DMS79 (cell line): ENCODE data around the gene C1orf159.
A peak's percentile ranks its signal among the peaks of the same experiment; 100 is the strongest.

Source experiments
- DNase-seq: peaks from one replicate; lab custom pipeline; 2025; lab: John Stamatoyannopoulos, UW

The C1orf159 gene

GRCh38 chr1:1132042-1132950, 16.4 kb upstream of the C1orf159 start:
- no peak for DNase-seq

DNA sequence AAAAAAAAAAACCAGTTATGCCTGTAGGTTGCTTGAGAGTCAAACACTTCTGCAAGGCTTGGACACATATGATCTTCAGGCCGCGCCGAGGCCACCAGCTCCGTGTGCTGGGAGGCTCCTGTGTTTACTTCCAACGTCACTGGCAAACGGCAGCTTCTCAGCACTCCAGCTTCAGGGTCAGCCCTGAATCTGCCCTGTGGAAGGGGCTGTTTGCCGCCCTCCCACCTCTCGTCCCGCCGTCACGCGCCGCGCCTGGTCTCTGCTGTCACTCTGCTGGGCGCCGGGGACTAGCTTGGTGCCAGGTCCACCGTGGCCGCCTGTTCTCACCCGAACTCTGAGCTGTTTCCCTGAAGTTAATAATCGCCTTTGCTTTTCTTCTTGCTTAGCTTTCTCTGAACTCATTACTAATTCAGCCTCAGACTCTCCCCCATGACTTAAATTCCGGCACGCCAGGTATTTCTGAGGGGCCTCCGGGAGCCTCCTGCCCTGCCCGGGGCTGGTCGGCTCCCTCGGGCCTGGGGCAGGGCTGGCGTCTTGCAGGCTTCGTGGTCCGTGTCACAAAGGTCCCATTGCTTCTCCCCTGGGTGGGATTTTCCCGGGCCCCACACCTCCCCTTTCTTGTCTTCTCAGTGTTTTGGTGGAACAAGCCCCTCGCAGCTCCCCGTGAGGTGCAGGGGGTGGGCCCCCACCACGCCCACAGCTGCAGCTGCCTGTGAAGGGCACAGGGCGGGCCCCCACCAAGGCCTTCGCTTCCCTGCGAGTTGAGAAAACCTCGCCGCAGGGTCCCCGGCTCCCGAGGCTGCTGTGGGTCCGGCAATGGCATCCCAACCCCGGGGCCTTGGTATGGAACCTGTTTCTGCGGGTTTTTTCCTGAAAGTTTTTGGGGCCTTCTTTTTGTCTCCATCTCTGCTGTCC, 14.6 kb upstream of the C1orf159 start:
- no peak for DNase-seq

DNA sequence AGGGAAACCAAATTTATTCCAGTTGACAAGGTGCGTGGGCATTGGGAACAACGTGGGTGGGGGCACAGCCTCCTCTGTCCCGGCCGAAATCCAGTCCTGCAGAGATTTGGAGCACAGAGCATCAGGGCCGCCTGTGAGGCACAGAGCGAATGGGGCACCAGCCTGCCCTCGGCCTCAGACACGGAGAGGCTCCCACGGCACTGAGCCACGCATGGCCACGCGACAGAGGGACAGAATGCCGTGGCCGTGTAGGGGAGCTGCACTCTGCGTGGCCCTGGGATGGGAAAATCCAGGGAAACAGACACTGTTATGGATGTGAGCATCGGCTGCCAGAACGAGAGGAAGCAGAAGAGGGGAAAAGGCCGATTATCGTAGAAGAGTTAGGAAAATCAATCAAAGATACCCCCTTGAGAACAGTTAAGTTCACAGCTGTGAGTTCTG, 13.5 kb upstream of the C1orf159 start:
- DNase-seq: no peak

- no peak for DNase-seq
Measured at GRCh38 chr1:1128454-1129139, 12.7 kb upstream of the C1orf159 start.

DNA sequence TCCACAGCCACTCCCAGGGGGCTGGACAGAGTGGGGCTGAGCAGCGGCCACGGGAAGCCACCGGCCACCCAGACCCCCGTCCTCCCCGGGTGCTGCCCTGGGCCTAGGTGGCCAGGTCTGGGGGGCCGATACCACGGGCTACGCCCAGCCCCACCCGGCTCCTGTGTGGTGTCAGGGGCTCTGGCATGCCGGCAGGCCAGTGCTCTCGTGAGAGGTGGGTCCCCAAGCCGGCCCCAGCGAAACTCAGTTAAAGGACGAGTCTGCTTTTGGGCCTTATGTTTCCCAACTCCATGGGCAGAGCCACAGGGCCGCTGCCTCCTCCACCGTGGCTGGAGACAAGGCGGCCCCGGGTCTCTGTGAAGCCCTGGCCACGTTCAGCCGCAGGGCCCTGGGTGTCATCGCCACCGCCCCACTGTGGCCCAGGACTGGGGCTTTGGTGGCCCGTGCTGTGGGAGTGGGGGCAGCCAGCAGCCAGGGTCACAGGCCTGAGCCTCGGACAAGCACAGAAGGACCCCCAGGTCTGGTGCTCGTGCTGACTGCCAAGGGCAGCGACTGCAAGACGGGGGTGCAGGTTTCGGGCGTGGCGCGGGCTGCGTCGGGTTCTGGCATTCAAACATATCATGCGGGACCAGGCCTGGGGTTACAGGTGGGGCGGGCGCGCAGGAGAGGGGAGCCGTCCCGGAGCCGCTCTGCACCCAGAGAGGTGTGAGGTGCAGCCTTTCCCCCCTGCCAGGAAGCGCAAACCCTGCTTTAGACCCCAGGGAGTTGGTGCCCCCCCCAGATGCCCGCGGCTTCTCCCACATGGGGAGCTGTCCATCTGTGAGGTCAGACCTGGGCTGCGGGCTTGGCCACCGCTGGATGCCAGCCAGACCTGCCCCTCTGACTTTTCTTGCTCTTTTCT, 11.9 kb upstream of the C1orf159 start:
- DNase-seq: no peak

- no peak for DNase-seq
Measured at GRCh38 chr1:1125945-1126344, 10.1 kb upstream of the C1orf159 start.

DNA sequence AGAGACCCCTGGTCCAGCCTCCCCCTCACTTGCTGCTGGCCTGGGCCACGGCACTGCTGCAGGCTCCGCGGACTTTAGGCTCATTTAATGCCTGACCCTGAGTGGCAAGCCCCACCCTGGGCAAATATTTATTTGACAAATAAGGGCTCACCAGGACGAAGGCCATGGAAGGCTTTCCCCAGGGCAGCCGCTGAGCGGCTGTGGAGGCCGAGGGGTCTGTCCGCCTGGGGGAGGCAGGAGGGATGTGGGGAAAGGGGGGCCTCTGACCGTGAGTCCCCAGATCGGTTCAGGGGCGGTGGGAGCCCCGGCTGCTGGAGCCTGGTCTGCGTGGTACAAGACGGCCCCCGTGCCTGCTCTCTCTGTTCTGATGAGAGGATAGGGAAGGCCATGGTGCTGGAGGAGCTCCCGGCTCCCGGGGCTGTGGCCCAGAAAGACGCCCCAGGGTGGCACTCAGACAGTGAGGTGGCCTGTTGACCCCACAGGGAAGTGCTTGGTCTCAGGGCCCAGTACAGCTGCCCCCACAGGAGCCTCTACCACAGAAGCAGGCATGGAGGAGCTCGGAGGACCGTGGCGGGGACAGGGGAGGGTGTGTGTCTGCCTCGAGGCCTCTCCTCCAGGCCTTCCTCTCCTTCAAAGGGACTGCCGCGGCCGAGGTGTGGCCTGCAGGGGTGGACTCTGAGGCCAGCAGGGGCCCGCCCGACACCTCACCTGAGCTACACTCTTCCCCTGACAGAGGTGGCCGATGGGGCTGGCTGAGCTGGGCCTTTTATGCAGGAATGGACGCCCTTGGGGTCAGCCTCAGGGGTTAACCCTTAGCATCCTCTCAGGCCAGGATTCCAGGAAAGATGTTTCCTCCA, 9.1 kb upstream of the C1orf159 start:
- DNase-seq: no peak

- no peak for DNase-seq
Measured at GRCh38 chr1:1124508-1124785, 8.6 kb upstream of the C1orf159 start.

DNA sequence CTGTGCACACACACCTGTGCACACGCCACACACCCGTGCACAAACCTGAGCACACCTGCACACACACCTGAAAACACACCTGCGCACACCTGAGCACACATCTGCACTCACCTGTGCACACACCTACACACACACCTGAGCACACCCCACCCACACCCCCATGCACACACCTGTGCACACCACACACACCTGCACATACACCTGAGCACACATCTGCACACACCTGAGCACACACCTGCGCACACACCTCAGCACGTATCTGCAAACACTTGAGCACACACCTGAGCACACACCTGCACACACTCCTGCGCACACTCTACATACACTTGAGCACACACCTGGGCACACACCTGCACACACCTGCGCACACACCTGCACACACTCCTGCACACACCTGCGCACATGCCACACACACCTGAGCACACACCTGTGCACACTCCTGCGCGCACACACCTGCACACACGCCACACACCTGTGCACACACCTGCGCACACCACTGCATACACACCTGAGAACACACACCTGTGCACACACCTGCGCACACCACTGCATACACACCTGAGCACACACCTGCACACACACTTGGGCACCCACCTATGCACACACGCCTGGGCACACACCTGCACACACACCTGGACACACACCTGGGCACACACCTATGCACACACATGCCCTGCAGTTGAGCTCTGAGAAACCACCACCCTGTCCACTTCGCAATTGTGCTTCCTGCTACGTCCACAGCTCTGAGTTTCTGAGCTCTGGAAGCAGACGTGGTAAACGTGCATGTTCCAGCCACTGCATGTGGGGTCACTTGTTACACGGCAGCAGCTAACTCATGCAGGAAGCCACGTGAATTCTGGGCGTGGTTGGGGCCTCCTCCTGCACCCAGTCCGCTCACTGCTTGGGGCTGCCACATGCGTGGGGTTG, 8.0 kb upstream of the C1orf159 start:
- no peak for DNase-seq

DNA sequence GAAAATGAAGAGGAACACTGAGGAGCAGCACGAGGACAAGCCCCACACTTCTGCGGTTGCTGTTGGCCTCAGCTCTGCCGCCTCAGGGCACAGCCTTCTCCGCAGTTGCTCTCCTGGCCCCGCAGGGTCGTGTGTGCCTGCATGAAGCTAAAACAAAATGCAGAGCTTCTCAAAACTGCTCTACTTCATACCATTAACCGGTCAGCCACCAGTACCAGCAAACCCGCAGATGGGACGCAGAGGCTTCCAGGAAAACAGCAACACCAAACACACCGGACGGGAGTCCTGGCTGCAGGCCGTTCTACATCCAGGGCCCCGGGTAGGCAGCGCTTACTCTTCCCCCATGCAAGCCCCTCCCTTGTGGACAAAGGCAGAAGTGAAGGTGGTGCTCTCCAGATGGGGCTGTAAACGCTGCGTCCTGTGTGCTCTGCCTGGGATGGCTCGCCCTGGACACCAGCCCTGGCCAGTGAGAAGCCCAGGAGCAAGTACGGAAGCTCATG, 7.1 kb upstream of the C1orf159 start:
- DNase-seq: no peak

DNA sequence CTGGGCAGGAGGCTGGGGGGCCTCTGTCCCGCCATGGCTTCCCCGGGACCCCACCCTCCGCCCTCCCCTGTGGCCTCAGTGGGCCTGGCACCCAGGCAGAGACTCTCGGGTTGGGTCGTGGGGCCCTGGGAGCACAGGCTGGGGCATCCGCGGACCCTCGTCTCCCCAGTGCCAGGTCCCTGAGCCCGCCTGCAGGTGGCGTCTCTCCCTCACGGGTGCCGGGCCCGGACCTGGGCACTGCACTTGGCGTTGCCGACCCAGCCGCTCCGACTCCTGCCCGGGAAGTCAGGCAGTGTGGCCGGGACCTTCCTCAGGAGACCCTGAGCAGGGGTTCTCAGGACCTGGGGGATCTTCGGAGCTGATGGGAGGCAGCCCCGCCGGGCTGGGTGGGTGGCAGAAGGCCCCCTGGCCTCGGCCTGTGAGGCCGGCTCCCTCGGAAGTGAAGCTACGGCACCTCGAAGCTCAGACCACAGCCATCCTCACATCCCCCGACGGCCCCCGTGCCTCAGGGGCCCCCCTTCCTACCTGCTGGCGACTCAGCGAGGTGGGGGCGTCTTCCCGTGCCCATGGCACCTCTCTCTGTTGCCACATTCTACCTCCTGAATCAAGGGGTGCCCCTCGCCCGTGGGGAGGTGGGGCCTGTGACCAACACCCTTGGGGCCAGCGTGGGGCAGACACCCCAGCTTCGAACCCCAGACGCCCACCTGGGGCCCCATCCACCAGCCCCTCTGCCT, 6.4 kb upstream of the C1orf159 start:
- peak; percentile 69 for DNase-seq

DNA sequence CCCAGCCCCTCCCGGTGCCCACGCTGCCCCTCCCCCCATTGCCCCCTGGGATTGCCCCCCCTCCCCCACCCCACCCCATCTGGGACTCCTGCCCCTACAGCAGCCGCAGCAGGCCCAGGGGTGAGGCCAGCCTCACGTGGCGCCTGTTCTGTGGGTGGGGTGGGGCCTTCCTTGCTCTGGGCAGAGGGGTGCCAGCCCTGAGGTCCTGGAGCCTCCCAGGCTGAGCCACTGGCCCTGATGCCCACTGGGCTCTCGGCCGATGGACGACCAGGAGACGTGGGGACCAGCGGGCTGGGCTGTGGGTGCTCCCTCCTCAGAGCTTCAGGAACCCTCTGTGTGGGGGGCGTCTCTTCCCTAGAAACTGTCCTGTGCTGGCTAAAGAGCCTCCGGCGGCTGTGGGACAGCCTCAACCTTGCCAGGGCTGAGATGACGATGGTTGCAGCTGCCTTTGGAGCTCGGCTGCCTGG, 5.8 kb upstream of the C1orf159 start:
- no peak for DNase-seq

DNA sequence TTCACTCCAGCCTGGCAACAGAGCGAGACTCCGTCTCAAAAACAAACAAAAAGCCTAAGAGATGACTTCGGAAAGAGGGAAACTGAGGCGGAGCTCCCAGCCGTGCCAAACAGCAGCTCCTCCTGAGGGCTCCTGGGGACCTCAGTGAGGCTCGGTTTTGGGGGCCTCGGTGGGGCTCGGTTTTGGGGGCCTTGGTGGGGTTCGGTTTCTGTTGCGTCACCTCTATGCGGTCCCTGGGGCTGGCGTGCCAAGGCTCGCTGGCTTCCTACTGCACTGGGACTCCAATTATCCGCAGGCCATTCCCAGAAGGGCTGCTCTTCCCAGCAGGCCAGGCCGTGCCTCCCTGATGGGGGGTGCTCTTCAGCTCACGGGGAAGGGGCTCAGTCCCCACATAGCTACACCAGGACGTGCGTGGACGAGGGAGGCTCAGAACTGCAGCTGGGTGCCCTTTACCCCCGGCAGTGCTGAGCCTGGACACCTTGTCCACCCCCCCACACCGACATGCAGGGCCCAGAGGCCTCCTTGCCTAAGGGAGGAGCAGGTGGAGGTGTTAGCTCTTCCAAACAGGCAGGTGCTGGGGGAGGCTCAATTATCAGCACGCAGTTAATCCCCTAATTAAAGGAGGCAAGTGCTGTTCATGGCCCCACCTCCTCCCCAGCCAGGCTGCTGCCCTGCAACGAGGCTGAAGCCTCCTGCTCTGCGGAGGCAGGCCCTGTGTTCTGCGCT, 5.1 kb upstream of the C1orf159 start:
- no peak for DNase-seq

DNA sequence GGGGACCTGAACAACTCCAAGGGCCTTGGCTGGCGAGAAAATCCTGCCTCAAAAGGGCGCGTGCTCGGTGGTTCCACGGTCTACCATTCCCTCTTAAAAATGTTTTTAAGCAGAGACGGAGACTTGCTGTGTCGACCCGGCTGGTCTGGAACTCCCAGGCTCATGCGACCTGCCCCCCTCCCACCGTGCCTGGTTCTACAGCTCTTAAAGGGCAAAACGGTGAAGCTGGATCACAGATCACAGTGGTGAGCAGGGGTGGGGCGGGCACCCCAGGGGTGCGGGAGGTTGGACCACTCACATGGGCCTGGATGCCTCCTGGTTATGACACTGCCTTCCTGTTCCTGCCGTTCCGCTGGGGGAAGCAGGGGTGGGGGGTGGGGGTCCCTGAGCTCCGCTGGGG, 4.2 kb upstream of the C1orf159 start:
- DNase-seq: no peak

DNA sequence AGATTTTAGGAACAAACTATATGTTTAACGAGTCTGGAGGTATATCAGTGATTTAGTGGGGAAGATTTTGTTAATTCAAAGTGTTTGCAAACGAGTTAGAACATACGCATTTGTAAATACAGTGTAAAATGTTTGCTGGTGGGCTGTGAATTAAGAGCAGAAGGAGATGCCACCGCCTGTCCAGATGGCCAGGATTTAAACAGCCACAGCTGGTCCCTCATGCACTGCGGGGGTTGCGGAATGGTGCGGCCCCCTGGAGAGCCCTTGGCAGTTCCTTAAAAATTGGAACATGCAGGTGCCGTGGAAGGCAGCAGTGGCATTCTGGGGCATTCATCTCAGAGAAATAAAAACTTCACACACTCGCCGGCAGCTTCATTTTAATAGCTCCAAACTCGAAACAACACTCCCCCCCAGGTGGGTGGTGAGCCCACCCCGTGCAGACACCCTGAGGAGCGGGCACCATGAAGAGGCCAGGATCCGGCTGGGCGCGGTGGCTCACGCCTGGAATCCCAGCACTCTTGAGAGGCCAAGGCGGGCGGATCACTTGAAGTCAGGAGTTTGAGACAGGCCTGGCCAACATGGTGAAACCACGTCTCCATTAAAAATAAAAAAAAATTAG, 3.5 kb upstream of the C1orf159 start:
- DNase-seq: no peak

DNA sequence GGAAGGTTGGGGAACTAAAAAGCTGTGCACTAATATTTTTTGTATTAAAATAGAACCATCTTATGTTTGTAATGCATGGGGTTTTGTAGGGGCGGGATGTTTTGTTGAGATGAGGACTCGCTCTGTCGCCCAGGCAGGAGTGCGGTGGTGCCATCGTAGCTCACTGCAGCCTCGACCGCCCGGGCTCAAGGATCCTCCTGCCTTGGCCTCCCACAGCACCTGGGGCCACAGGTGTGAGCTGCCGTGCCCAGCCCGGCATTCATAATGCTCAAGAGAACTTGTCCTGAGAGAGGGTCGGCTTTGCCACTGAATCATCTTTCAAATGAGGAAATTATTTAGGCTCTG, 3.0 kb upstream of the C1orf159 start:
- no peak for DNase-seq
